A549 (cell line): ENCODE measurements around the gene CCDC85B.

ENCODE experiments used
- BCL3 ChIP-seq: fragments of >200 bp; sonication (Bioruptor Twin); formaldehyde crosslinking; IDR thresholded peaks from 3 replicates; pipeline ENCODE4 v1.6.1; 2016
- CBX2 ChIP-seq: fragments of 200-600 bp; sonication (generic); IDR thresholded peaks from 2 replicates; pipeline ENCODE4 v1.6.1; 2016; ENCODE audit warnings: low read depth, mild to moderate bottlenecking, borderline replicate concordance
- CTCF ChIP-seq: fragments of >200 bp; sonication (Bioruptor Twin); formaldehyde crosslinking; IDR thresholded peaks from 3 replicates; pipeline ENCODE4 v1.5.1; 2016
- E2F6 ChIP-seq: IDR thresholded peaks from 2 replicates; pipeline ENCODE4 v1.6.1; 2012; ENCODE audit warnings: low read depth, borderline replicate concordance
- ELK1 ChIP-seq: fragments of 150-350 bp; IDR thresholded peaks from 2 replicates; pipeline ENCODE4 v1.6.1; 2014; ENCODE audit warnings: low read depth, mild to moderate bottlenecking, low read length
- EP300 ChIP-seq, 2 experiments: fragments of >200 bp; sonication (Bioruptor Twin); formaldehyde crosslinking; IDR thresholded peaks; 2 replicates in 1 of 2; 3 replicates in 1 of 2; pipeline ENCODE4 v1.6.1; 2016 to 2017
- HOXA7 ChIP-seq: fragments of 250-450 bp; sonication (Bioruptor Pico); IDR thresholded peaks from 2 replicates; pipeline ENCODE4 v1.5.0; 2020; ENCODE audit warnings: mild to moderate bottlenecking, moderate library complexity
- POLR2A ChIP-seq: IDR thresholded peaks from 2 replicates; pipeline ENCODE4 v1.6.1; 2012; ENCODE audit warnings: mild to moderate bottlenecking, low read length
- REST ChIP-seq: fragments of 200-600 bp; sonication (generic); IDR thresholded peaks from 2 replicates; pipeline ENCODE4 v1.6.1; 2016; ENCODE audit warnings: antibody characterized with exemption, mild to moderate bottlenecking, moderate library complexity
- USF2 ChIP-seq: fragments of 450-650 bp; IDR thresholded peaks from 2 replicates; pipeline ENCODE4 v1.6.1; 2014; ENCODE audit warnings: antibody characterized with exemption

- TF ChIP-seq POLR2A: no peak
- TF ChIP-seq CTCF: no peak
- no peak for TF ChIP-seq USF2
- no peak for TF ChIP-seq ELK1
- TF ChIP-seq REST: no peak
- TF ChIP-seq EP300 (IDR thresholded peaks at IDR 0.05): no peak
- TF ChIP-seq CBX2: no peak
- no peak for TF ChIP-seq BCL3
- no peak for TF ChIP-seq E2F6
- no peak for TF ChIP-seq HOXA7 (CRISPR knock-in tag)
These were observed 46.7 kb upstream of the CCDC85B start for GRCh38 chr11:65843811-65844210.
